Skeletal muscle satellite cell (primary cell): ENCODE data around the gene CYP2R1. TPM values are rescaled to one million over a fixed set of nuclear protein-coding genes. Genes with fewer than 3 reads are reported as not detected.

Source experiments
- H3K27me3 ChIP-seq: 2 replicates; pipeline ENCODE4 v1.7.0; 2013; ENCODE audit warnings: low read length; ENCODE audit not compliant: control insufficient read depth, insufficient read depth
- H3K36me3 ChIP-seq: 2 replicates; pipeline ENCODE4 v1.7.0; 2013; ENCODE audit warnings: mild to moderate bottlenecking, control low read depth, low read length; ENCODE audit not compliant: insufficient read depth
- H3K4me1 ChIP-seq: 2 replicates; pipeline ENCODE4 v1.7.0; 2013; ENCODE audit warnings: low read length; ENCODE audit not compliant: control insufficient read depth, insufficient read depth
- H3K4me2 ChIP-seq: 2 replicates; pipeline ENCODE4 v1.7.0; 2013; ENCODE audit warnings: mild to moderate bottlenecking, low read length
- H3K4me3 ChIP-seq: 2 replicates; pipeline ENCODE4 v1.7.0; 2013; ENCODE audit warnings: low read length
- H3K9ac ChIP-seq: 2 replicates; pipeline ENCODE4 v1.7.0; 2013; ENCODE audit warnings: mild to moderate bottlenecking, low read depth, low read length, moderate library complexity
- H3K9me3 ChIP-seq: replicated peaks from 2 replicates; pipeline ENCODE4 v1.7.0; 2013; ENCODE audit warnings: mild to moderate bottlenecking, control low read depth, low read length
- small RNA-seq: library from RNA; depleted of rRNA; stranded (forward); fragments of <200 nt; gene quantifications from one replicate; pipeline ENCODE3, GENCODE V24; 2012

The CYP2R1 gene

GRCh38 chr11:14857621-14858020 lies 34.4 kb downstream of the CYP2R1 start:
- H3K4me1 ChIP-seq = no peaks in the 10 kb centered on the region
- H3K4me3 ChIP-seq = no peak overlapping the region
- peaks cover 4% of the 10 kb centered on the region for H3K27me3 ChIP-seq
- H3K9me3 ChIP-seq = no peaks in the 10 kb centered on the region
- no peak overlapping the region for H3K4me2 ChIP-seq
- no peak overlapping the region for H3K9ac ChIP-seq
- no peaks in the 10 kb centered on the region for H3K36me3 ChIP-seq

- H3K9ac ChIP-seq = no peak overlapping the region
- no peaks in the 10 kb centered on the region for H3K9me3 ChIP-seq
- no peak overlapping the region for H3K4me2 ChIP-seq
- H3K36me3 ChIP-seq = no peaks in the 10 kb centered on the region
- H3K27me3 ChIP-seq = peaks cover 4% of the 10 kb centered on the region
- no peaks in the 10 kb centered on the region for H3K4me1 ChIP-seq
- no peak overlapping the region for H3K4me3 ChIP-seq
Observed at GRCh38 chr11:14855890-14856289, 36.1 kb downstream of the CYP2R1 start.

GRCh38 chr11:14854057-14854456 lies 38.0 kb downstream of the CYP2R1 start:
- H3K27me3 ChIP-seq = peaks cover 4% of the 10 kb centered on the region
- no peak overlapping the region for H3K9ac ChIP-seq
- no peak overlapping the region for H3K4me2 ChIP-seq
- H3K4me3 ChIP-seq = no peak overlapping the region
- H3K9me3 ChIP-seq = no peaks in the 10 kb centered on the region
- H3K4me1 ChIP-seq = no peaks in the 10 kb centered on the region
- no peaks in the 10 kb centered on the region for H3K36me3 ChIP-seq

GRCh38 chr11:14852571-14853177 lies 39.4 kb downstream of the CYP2R1 start:
- H3K9me3 ChIP-seq = no peaks in the 10 kb centered on the region
- H3K9ac ChIP-seq = no peak overlapping the region
- no peaks in the 10 kb centered on the region for H3K36me3 ChIP-seq
- no peak overlapping the region for H3K4me3 ChIP-seq
- no peaks in the 10 kb centered on the region for H3K4me1 ChIP-seq
- H3K4me2 ChIP-seq = no peak overlapping the region
- H3K27me3 ChIP-seq = peaks cover 4% of the 10 kb centered on the region

- no peak overlapping the region for H3K4me3 ChIP-seq
- H3K36me3 ChIP-seq = no peaks in the 10 kb centered on the region
- no peaks in the 10 kb centered on the region for H3K27me3 ChIP-seq
Observed at GRCh38 chr11:14842002-14842401, 50.0 kb downstream of the CYP2R1 start.

GRCh38 chr11:14835496-14836492 lies 56.2 kb downstream of the CYP2R1 start:
- Histone ChIP-seq H3K4me1 (no peaks in the 10 kb centered on the region), H3K36me3 (no peaks in the 10 kb centered on the region), H3K9me3 (no peaks in the 10 kb centered on the region), H3K4me2 (no peak overlapping the region), H3K9ac (no peak overlapping the region), H3K4me3 (no peak overlapping the region), H3K27me3 (no peaks in the 10 kb centered on the region)

More at GRCh38 chr11:14842002-14842401, 50.0 kb downstream of the CYP2R1 start:
- no peak overlapping the region for H3K9ac ChIP-seq
- no peaks in the 10 kb centered on the region for H3K9me3 ChIP-seq
- H3K4me2 ChIP-seq = no peak overlapping the region
- H3K4me1 ChIP-seq = no peaks in the 10 kb centered on the region

Small RNA genes lying within 50 kb of the gene (small RNA-seq; reads per million reads assigned to genes)
- gene CALCP = not detected
